GM18508 (cell line): ENCODE results near the gene GZMB.
"Not testable (repeated sequence)": the region's sequence is repeated elsewhere in the genome, so short reads cannot be mapped to it uniquely, and the experiment has no call there.

ENCODE experiments used
- ATAC-seq: cut with Tn5 transposase; IDR thresholded peaks from one replicate; pipeline ENCODE4 v1.9.1; 2021; ENCODE audit warnings: moderate number of reproducible peaks; ENCODE audit not compliant: insufficient read depth, unreplicated experiment

The GZMB gene

GRCh38 chr14:24632336-24632735 lies 1.7 kb downstream of the GZMB start:
- ATAC-seq = no peak

- ATAC-seq = no peak
Measured at GRCh38 chr14:24631749-24632335, 2.1 kb downstream of the GZMB start.

- no peak for ATAC-seq
Measured at GRCh38 chr14:24630872-24631477, 3.0 kb downstream of the GZMB start.

- ATAC-seq = no peak
Measured at GRCh38 chr14:24630087-24630871, 3.7 kb downstream of the GZMB start.

- ATAC-seq = no peak
Measured at GRCh38 chr14:24629521-24629920, 4.5 kb downstream of the GZMB start.

- no peak for ATAC-seq
Measured at GRCh38 chr14:24613747-24614146, 20.2 kb downstream of the GZMB start.

- no peak for ATAC-seq
Measured at GRCh38 chr14:24613241-24613640, 20.7 kb downstream of the GZMB start.

- no peak for ATAC-seq
Measured at GRCh38 chr14:24612196-24612595, 21.8 kb downstream of the GZMB start.

GRCh38 chr14:24609655-24610344 lies 24.2 kb downstream of the GZMB start, which contains the start of gene GZMH:
Gene GZMH, minus strand, starts transcription at chr14:24609685. Its CDS starts 72 bp downstream, at chr14:24609613.
- no peak for ATAC-seq

- no peak for ATAC-seq
Measured at GRCh38 chr14:24607635-24608514, 26.1 kb downstream of the GZMB start.

- no peak for ATAC-seq
Measured at GRCh38 chr14:24607081-24607480, 26.9 kb downstream of the GZMB start.

- ATAC-seq = no peak
Measured at GRCh38 chr14:24606297-24606696, 27.7 kb downstream of the GZMB start.

GRCh38 chr14:24605435-24606190 lies 28.4 kb downstream of the GZMB start:
- no peak for ATAC-seq

- no peak for ATAC-seq
Measured at GRCh38 chr14:24597403-24597802, 36.6 kb downstream of the GZMB start.

GRCh38 chr14:24595073-24595808 lies 38.7 kb downstream of the GZMB start:
- ATAC-seq = no peak

GRCh38 chr14:24591004-24591403 lies 43.0 kb downstream of the GZMB start:
- not testable (repeated sequence) for ATAC-seq

- ATAC-seq = not testable (repeated sequence)
Measured at GRCh38 chr14:24584402-24584801, 49.6 kb downstream of the GZMB start.
